HG03060 (cell line): ENCODE results near the gene NRSN1.
"Not testable (repeated sequence)": the region's sequence is repeated elsewhere in the genome, so short reads cannot be mapped to it uniquely, and the experiment has no call there.

Experiments
- ATAC-seq: cut with Tn5 transposase; IDR thresholded peaks from one replicate; pipeline ENCODE4 v1.9.1; 2021; ENCODE audit warnings: low read depth, moderate number of reproducible peaks; ENCODE audit not compliant: unreplicated experiment

The NRSN1 gene

GRCh38 chr6:24139639-24140038, 13.6 kb downstream of the NRSN1 start:
- ATAC-seq, result no peak

GRCh38 chr6:24140591-24140990, 14.6 kb downstream of the NRSN1 start:
- ATAC-seq, result no peak

- not testable (repeated sequence) for ATAC-seq
These were observed 16.7 kb downstream of the NRSN1 start for GRCh38 chr6:24142733-24143132.

- ATAC-seq, result no peak
These were observed 19.7 kb downstream of the NRSN1 start for GRCh38 chr6:24145690-24146131.

GRCh38 chr6:24146871-24147270, 20.9 kb downstream of the NRSN1 start:
- ATAC-seq, result no peak

GRCh38 chr6:24147511-24148153, 21.6 kb downstream of the NRSN1 start:
- no peak for ATAC-seq

- ATAC-seq, result no peak
These were observed 22.1 kb downstream of the NRSN1 start for GRCh38 chr6:24148154-24148570.

- no peak for ATAC-seq
These were observed 22.7 kb downstream of the NRSN1 start for GRCh38 chr6:24148684-24149083.

GRCh38 chr6:24149296-24149695, 23.3 kb downstream of the NRSN1 start:
- no peak for ATAC-seq

- no peak for ATAC-seq
These were observed 23.8 kb downstream of the NRSN1 start for GRCh38 chr6:24149836-24150235.

GRCh38 chr6:24152014-24152413, 26.0 kb downstream of the NRSN1 start:
- ATAC-seq, result no peak

GRCh38 chr6:24154121-24154520, 28.1 kb downstream of the NRSN1 start:
- no peak for ATAC-seq

GRCh38 chr6:24157886-24158285, 31.9 kb downstream of the NRSN1 start:
- no peak for ATAC-seq

GRCh38 chr6:24183584-24183983, 57.6 kb downstream of the NRSN1 start:
- ATAC-seq, result no peak

- no peak for ATAC-seq
These were observed 60.3 kb downstream of the NRSN1 start for GRCh38 chr6:24186349-24186748.

GRCh38 chr6:24187965-24188577, 62.1 kb downstream of the NRSN1 start:
- ATAC-seq, result no peak

- no peak for ATAC-seq
These were observed 62.6 kb downstream of the NRSN1 start for GRCh38 chr6:24188578-24189080.

- ATAC-seq, result no peak
These were observed 65.3 kb downstream of the NRSN1 start for GRCh38 chr6:24191346-24191745.

- ATAC-seq, result no peak
These were observed 67.3 kb downstream of the NRSN1 start for GRCh38 chr6:24193364-24193763.

- ATAC-seq, result no peak
These were observed 69.1 kb downstream of the NRSN1 start for GRCh38 chr6:24194978-24195700.

- no peak for ATAC-seq
These were observed 70.0 kb downstream of the NRSN1 start for GRCh38 chr6:24195836-24196597.
